ENCODE measurements around the gene CHST3.
A peak's percentile ranks its signal among the peaks of the same experiment; 100 is the strongest.
"Not testable (repeated sequence)": the region's sequence is repeated elsewhere in the genome, so short reads cannot be mapped to it uniquely, and the experiment has no call there.

Gene CHST3

GRCh38 chr10:71950683-71951082 lies 13.5 kb upstream of the CHST3 start:
- no peak for DNase-seq (ENCODE audit: low read depth in 2 of 2)

GRCh38 chr10:71952745-71953144 lies 11.4 kb upstream of the CHST3 start:
- DNase-seq (ENCODE audit: low read depth in 2 of 2): no peak

DNA sequence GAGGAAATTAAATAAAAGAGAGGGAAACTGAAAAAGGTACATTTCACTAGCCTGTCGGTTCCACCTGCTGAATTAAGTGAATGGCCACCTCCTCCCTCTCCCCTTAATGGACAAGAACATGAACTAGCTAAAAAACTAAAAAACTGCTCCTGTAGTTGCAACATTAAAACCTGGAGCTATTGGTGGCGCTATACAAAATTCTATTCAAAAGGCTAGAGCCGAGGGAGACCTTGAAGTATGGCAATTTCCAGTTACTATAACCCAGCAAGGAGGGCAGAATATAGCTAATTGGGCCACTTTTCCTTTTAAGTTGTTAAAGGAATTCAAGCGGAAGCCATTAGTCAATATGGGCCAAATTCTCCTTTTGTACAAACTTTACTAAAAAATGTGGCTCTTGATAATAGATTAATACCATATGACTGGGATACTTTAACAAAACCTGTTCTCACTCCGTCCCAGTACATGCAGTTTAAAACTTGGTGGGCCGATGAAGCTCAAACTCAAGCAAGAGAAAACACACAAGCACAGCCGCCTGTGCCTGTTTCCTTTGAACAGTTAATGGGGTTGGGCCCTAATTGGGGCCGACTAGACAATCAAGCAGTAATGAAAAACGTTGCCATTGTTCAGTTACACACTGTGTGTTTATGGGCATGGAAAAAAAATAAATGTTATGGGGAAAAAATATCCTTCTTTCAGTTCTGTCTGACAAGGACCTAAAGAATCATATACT lies 6.5 kb upstream of the CHST3 start:
- no peak for DNase-seq (ENCODE audit: low read depth in 2 of 2)

GRCh38 chr10:71959526-71959925 lies 4.7 kb upstream of the CHST3 start:
- no peak for DNase-seq (ENCODE audit: low read depth in 2 of 2)

- DNase-seq (ENCODE audit: low read depth in 2 of 2): no peak
These were observed 2.4 kb upstream of the CHST3 start for GRCh38 chr10:71961831-71962230.

GRCh38 chr10:71962901-71963300 lies 1.3 kb upstream of the CHST3 start:
- no peak for DNase-seq (ENCODE audit: low read depth in 2 of 2)

- DNase-seq (ENCODE audit: low read depth in 2 of 2): no peak
These were observed 671 bp upstream of the CHST3 start for GRCh38 chr10:71963351-71964097.

DNA sequence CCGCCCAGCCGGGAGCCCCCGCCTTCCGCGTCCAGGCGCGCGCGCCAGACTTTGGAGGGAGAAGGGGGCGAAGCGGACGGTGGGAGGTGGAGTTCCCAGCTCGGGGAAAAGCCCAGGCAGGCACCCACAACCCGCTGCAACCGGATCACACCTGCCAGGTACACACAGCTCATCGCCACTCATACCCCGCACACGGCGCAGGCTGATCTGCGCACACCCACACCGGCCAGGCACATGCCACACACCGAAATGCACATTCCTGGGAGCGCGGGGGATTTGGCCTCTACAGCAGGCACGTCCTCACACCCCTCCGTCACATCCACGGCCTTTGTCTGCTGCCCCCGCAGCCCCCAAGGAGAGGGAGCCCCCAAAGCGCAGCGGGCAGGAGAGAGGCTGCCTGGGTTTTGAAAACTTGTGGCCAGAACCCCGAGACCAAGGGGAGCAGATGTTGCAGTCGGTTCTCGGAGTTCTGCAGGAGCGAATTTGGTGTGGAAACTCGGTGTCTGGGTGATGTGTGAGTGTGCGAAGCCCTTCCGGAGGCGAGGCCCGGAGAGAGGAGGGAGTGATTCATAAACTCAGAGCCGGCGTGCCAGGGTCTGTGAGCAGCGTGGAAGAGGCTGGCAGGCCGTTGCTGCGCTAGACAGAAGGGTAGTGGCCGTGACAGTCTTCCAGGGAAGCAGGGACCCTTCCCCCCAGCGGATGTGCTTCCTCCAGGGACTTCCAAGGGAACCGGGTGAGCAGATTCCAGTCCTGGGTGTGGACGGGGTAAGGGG lies 734 bp downstream of the CHST3 start:
- peak; percentile 30 to 46 for DNase-seq (ENCODE audit: low read depth in 2 of 2)

GRCh38 chr10:71965623-71966022 lies 1.4 kb downstream of the CHST3 start:
- DNase-seq (ENCODE audit: low read depth in 2 of 2): no peak

GRCh38 chr10:71966046-71967004 lies 2.1 kb downstream of the CHST3 start:
- DNase-seq (ENCODE audit: low read depth in 2 of 2): no peak

DNA sequence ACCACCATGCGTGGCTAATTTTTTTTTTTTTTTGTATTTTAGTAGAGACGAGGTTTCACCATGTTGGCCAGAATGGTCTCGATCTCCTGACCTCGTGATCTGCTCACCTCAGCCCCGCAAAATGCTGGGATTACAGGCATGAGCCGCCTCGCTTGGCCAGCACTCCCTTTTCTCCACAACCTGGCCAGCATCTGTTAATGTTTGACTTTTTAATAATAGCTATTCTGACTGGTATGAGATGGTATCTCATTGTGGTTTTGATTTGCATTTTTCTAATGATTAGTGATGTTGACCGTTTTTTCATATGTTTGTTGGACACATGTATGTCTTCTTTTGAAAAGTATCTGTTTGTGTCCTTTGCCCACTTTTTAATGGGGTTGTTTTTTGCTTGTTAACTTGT lies 3.8 kb downstream of the CHST3 start:
- not testable (repeated sequence) for DNase-seq (ENCODE audit: low read depth in 2 of 2)

DNA sequence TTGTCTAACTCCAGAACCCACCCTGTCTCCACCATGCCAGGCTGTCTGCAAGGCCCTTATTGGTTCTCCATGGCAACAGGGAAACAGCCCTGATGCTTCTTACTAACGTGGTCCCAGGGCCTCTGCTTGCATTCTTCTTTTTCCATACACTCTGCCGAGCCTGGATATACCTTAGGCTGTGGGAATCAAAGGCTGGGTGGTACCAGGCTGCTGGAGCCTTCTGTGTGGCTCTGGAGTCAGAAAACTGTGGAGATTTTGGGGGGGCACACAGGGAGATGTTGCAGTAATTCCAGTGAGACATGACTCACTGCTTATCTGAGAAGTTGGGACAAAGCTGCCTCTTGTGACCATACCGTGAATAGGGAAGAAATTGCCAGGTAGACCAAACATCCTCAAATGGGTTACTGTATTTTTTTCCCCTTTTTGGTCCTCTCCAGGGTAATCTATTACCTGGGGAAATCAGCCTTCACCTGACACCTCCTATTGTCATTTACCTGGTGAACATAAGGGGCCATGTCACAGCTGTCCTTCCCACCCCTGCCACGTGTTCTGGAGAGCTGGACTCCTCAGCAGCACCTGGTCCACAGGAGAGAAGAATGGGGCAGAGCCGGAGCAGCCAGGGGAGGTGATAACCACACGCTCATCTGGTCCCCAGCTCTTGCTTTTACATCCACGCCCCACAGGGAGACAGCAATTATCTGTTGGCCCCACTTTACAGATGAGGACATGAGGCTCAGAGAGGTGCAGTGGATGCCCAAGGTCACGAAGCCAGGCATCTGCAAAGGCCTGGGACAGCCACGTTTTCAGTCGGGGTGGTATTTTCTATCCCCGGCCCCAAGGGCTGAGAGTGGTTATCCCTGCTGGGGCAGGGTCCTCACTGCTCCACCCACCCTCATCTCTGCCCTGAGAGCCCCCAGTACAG lies 4.6 kb downstream of the CHST3 start:
- no peak for DNase-seq (ENCODE audit: low read depth in 2 of 2)

GRCh38 chr10:71969929-71970328 lies 5.7 kb downstream of the CHST3 start:
- DNase-seq (ENCODE audit: low read depth in 2 of 2): no peak

- no peak for DNase-seq (ENCODE audit: low read depth in 2 of 2)
These were observed 6.1 kb downstream of the CHST3 start for GRCh38 chr10:71970331-71970730.

- no peak for DNase-seq (ENCODE audit: low read depth in 2 of 2)
These were observed 6.7 kb downstream of the CHST3 start for GRCh38 chr10:71970869-71971268.

DNA sequence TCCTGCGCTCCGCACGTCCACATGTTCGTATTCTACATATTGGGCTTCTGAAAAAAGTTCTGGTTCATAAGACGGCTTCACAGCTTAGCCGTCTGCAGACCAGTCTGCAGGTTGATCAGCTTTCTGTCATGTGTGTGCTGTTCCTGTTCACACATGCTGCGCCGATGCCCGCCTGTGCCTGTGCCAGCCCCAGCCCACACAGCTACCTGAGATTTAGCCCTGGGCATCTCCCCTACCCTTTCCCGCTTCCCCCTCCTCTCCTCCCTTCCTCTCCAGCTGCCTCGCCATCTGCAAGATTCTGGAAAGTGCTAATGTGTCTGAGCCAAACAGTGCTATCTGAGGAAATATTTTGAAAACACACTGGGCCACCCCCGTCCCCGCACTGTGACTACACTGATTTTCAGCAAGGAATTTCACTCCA lies 7.1 kb downstream of the CHST3 start:
- DNase-seq (ENCODE audit: low read depth in 2 of 2): no peak

DNA sequence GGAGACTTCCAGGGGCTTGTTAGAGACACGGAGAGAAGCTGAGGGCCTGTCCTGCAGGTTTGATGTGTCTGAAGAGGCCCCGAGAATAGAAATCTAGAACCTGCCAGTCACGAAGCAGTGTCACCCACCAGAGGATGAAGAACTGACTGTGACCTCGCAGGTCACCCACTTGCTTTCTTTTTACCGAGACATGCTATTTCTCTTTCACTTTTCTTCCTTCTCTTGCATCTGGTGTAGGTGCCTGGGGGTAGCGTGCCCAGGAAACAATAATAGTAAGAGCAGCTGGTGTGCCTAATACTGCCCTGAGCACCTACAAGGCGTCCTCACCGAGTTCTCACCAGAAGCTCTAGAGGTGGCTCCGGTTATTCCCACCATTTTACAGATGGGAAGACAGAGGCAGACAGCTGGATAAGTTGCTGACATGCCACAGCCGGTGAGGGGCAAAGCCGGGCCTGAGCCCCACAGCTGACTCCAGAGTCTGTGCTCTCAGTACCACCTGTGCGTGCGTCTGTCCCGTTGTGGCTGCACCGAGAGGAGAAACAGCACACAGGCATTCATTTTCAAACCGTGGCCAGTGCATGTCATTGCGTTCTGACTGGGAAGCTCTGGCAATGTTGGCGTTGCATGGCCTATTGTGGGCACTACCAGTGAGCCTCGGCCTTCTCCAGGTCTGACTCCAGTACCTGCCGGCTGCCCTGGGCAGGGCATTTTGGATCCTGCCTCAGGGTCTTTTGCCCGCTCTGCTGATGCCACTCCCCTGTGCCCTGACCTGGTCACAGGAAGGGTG lies 7.8 kb downstream of the CHST3 start:
- no peak for DNase-seq (ENCODE audit: low read depth in 2 of 2)

GRCh38 chr10:71972746-71973695 lies 8.8 kb downstream of the CHST3 start:
- no peak for DNase-seq (ENCODE audit: low read depth in 2 of 2)

All from stimulated activated CD4-positive, alpha-beta T cell treated with anti-CD3 and anti-CD28 coated beads, Interleukin-4, amount 100 ng/mL, for 48 hours (primary cell).